ENCODE results near the gene RBKS.

Gene RBKS

GRCh38 chr2:27811768-27812167 lies 78.4 kb downstream of the RBKS start:
- H3K36me3 ChIP-seq (ENCODE audit: control insufficient read depth, insufficient read depth, low read length): no peaks in the 10 kb centered on the region
- WGBS, 2 experiments (ENCODE audit: insufficient coverage in 2 of 2): 86% methylated on average over 1 of the region's 1 CpG; no CpG with 5 or more reads in 1 of the 2 experiments
- no peak overlapping the region for H3K4me3 ChIP-seq (ENCODE audit: extremely low read depth, insufficient read depth, low read length, poor library complexity, severe bottlenecking)
- H3K4me1 ChIP-seq (ENCODE audit: control insufficient read depth, insufficient read depth, low read length, poor library complexity, severe bottlenecking): no peaks in the 10 kb centered on the region
- no peak overlapping the region for H3K27ac ChIP-seq (ENCODE audit: low read depth, low read length, severe bottlenecking)
- no peaks in the 10 kb centered on the region for H3K9me3 ChIP-seq (ENCODE audit: control insufficient read depth, low read length)

DNA sequence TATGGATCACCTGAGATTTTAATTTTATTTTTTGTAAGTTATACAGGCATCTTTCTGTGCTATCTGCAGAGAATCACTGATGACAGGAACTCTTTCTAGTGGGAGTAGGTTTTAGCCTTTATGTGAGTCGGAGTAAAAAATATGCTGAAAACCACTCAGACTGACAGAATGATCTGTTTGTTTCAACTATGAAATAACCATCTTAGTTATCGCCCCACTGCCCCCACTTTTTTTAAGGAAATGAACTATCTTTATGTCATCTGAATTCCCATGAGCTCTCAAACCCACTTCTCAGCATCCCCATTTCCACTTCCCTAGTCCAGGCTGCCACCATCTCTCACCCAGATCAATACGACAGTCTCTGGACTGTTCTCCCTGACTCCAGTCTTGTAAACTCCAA lies 79.7 kb downstream of the RBKS start:
- no peaks in the 10 kb centered on the region for H3K36me3 ChIP-seq (ENCODE audit: control insufficient read depth, insufficient read depth, low read length)
- no peak overlapping the region for H3K4me3 ChIP-seq (ENCODE audit: extremely low read depth, insufficient read depth, low read length, poor library complexity, severe bottlenecking)
- 75 to 90% methylated on average over 1 to 2 of the region's 3 CpGs for WGBS, 2 experiments (ENCODE audit: insufficient coverage in 2 of 2)
- H3K9me3 ChIP-seq (ENCODE audit: control insufficient read depth, low read length): no peaks in the 10 kb centered on the region
- H3K4me1 ChIP-seq (ENCODE audit: control insufficient read depth, insufficient read depth, low read length, poor library complexity, severe bottlenecking): no peaks in the 10 kb centered on the region
- H3K27ac ChIP-seq (ENCODE audit: low read depth, low read length, severe bottlenecking): no peak overlapping the region

GRCh38 chr2:27809761-27810241 lies 80.4 kb downstream of the RBKS start:
- no peak overlapping the region for H3K4me3 ChIP-seq (ENCODE audit: extremely low read depth, insufficient read depth, low read length, poor library complexity, severe bottlenecking)
- H3K4me1 ChIP-seq (ENCODE audit: control insufficient read depth, insufficient read depth, low read length, poor library complexity, severe bottlenecking): no peaks in the 10 kb centered on the region
- no peaks in the 10 kb centered on the region for H3K36me3 ChIP-seq (ENCODE audit: control insufficient read depth, insufficient read depth, low read length)
- H3K9me3 ChIP-seq (ENCODE audit: control insufficient read depth, low read length): no peaks in the 10 kb centered on the region
- H3K27ac ChIP-seq (ENCODE audit: low read depth, low read length, severe bottlenecking): no peak overlapping the region
- WGBS, 2 experiments (ENCODE audit: insufficient coverage in 2 of 2): 80% methylated on average over 3 of the region's 3 CpGs; no CpG with 5 or more reads in 1 of the 2 experiments

DNA sequence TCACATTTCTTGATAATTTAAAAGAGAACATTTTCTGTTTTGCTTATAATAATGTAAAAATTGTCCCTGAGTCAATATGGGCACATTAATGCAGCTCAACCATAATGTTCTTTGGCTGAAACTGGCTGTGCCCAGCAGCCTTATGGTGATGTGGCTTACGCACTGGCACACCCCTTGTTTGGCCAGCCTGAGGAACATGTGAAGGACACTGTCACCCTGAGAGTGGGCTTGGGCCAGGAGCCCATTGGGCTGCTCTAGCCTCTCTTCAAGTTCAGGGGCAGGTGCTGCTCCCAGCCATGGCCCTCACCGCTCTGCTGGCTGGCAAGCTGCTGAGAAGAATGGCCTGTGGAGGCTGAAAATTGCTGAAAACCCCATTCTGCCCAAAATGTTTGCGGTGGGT lies 81.2 kb downstream of the RBKS start:
- H3K9me3 ChIP-seq (ENCODE audit: control insufficient read depth, low read length): no peaks in the 10 kb centered on the region
- no peak overlapping the region for H3K27ac ChIP-seq (ENCODE audit: low read depth, low read length, severe bottlenecking)
- WGBS, 2 experiments (ENCODE audit: insufficient coverage in 2 of 2): 92 to 100% methylated on average over 1 of the region's 3 CpGs

DNA sequence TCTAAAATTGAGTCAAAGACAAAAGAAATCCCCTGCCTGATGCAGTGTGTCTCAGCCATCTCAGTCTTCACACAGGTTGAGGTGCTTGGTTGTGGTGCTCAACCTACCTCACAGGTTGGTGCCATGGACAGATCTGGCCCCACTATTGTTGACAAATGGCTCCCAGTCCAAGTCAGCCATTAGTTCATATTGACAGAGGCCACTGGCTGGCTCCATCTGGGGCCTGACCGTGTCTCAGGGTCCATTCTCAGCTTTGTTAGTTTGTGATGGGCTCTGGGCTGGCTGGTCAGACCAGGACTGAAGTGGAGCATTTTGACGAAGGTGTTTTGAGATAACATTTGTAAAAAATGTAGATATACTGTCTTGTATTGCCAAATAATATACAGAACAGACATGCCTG lies 81.8 kb downstream of the RBKS start:
- peaks cover 3% of the 10 kb centered on the region for H3K4me1 ChIP-seq (ENCODE audit: control insufficient read depth, insufficient read depth, low read length, poor library complexity, severe bottlenecking)
- no peak overlapping the region for H3K27ac ChIP-seq (ENCODE audit: low read depth, low read length, severe bottlenecking)
- H3K4me3 ChIP-seq (ENCODE audit: extremely low read depth, insufficient read depth, low read length, poor library complexity, severe bottlenecking): no peak overlapping the region
- WGBS, 2 experiments (ENCODE audit: insufficient coverage in 2 of 2): 75% methylated on average over 1 of the region's 2 CpGs; no CpG with 5 or more reads in 1 of the 2 experiments
- H3K36me3 ChIP-seq (ENCODE audit: control insufficient read depth, insufficient read depth, low read length): no peaks in the 10 kb centered on the region
- H3K9me3 ChIP-seq (ENCODE audit: control insufficient read depth, low read length): no peaks in the 10 kb centered on the region

More for the DNA sequence above, 81.2 kb downstream of the RBKS start:
- H3K4me3 ChIP-seq (ENCODE audit: extremely low read depth, insufficient read depth, low read length, poor library complexity, severe bottlenecking): no peak overlapping the region
- peaks cover 3% of the 10 kb centered on the region for H3K4me1 ChIP-seq (ENCODE audit: control insufficient read depth, insufficient read depth, low read length, poor library complexity, severe bottlenecking)
- no peaks in the 10 kb centered on the region for H3K36me3 ChIP-seq (ENCODE audit: control insufficient read depth, insufficient read depth, low read length)

- Histone ChIP-seq H3K4me1 (ENCODE audit: control insufficient read depth, insufficient read depth, low read length, poor library complexity, severe bottlenecking) (peaks cover 3% of the 10 kb centered on the region), H3K27ac (ENCODE audit: low read depth, low read length, severe bottlenecking) (no peak overlapping the region), H3K36me3 (ENCODE audit: control insufficient read depth, insufficient read depth, low read length) (no peaks in the 10 kb centered on the region), H3K9me3 (ENCODE audit: control insufficient read depth, low read length) (no peaks in the 10 kb centered on the region), H3K4me3 (ENCODE audit: extremely low read depth, insufficient read depth, low read length, poor library complexity, severe bottlenecking) (no peak overlapping the region)
- 59 to 76% methylated on average over 2 to 3 of the region's 4 CpGs for WGBS, 2 experiments (ENCODE audit: insufficient coverage in 2 of 2)
Measured at GRCh38 chr2:27807476-27807875, 82.7 kb downstream of the RBKS start.

GRCh38 chr2:27806311-27807059 lies 83.7 kb downstream of the RBKS start:
- Histone ChIP-seq H3K27ac (ENCODE audit: low read depth, low read length, severe bottlenecking) (no peak overlapping the region), H3K4me1 (ENCODE audit: control insufficient read depth, insufficient read depth, low read length, poor library complexity, severe bottlenecking) (peaks cover 3% of the 10 kb centered on the region), H3K9me3 (ENCODE audit: control insufficient read depth, low read length) (no peaks in the 10 kb centered on the region), H3K36me3 (ENCODE audit: control insufficient read depth, insufficient read depth, low read length) (no peaks in the 10 kb centered on the region), H3K4me3 (ENCODE audit: extremely low read depth, insufficient read depth, low read length, poor library complexity, severe bottlenecking) (no peak overlapping the region)
- 82 to 100% methylated on average over 3 to 5 of the region's 5 CpGs for WGBS, 2 experiments (ENCODE audit: insufficient coverage in 2 of 2)

DNA sequence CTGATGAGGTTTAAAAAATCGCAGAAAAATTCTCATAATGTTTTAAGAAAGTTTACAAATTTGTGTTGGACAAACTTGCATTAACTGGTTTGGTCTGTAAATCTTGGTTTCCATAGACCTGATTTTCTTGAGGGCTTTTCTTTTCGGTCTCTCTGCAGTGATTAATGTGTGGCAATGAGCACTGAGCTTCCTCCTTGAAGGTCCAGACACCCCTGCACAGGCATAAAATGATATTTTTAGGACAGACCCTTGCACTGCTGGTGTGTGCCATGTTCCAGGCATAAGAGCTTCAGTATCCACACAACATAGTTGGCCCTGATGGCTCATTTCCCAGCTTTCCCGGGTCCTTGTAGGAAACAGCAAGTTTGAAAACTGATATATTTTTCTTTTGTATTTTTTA lies 85.0 kb downstream of the RBKS start:
- H3K4me1 ChIP-seq (ENCODE audit: control insufficient read depth, insufficient read depth, low read length, poor library complexity, severe bottlenecking): peaks cover 9% of the 10 kb centered on the region
- WGBS, 2 experiments (ENCODE audit: insufficient coverage in 2 of 2): 64 to 80% methylated on average over 1 to 2 of the region's 3 CpGs
- H3K36me3 ChIP-seq (ENCODE audit: control insufficient read depth, insufficient read depth, low read length): no peaks in the 10 kb centered on the region
- no peak overlapping the region for H3K27ac ChIP-seq (ENCODE audit: low read depth, low read length, severe bottlenecking)
- no peak overlapping the region for H3K4me3 ChIP-seq (ENCODE audit: extremely low read depth, insufficient read depth, low read length, poor library complexity, severe bottlenecking)
- H3K9me3 ChIP-seq (ENCODE audit: control insufficient read depth, low read length): no peaks in the 10 kb centered on the region

DNA sequence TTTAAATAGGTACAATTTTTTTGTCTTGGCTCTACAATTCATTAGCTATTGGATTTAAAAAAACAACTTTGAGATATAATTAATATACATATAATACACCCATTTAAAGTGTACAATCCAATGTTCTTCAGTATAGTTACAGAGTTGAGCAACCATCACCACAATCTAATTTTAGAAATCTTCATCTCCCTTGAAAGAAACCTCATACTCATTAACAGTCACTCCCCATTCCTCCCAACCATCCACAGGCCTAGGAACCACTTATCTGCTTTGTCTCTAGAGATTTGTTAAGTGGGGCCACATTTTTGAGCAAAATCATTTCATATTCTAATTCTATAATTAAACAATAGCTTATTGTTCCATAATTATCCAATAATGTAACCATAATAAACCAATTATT lies 86.0 kb downstream of the RBKS start:
- Histone ChIP-seq H3K36me3 (ENCODE audit: control insufficient read depth, insufficient read depth, low read length) (no peaks in the 10 kb centered on the region), H3K4me3 (ENCODE audit: extremely low read depth, insufficient read depth, low read length, poor library complexity, severe bottlenecking) (no peak overlapping the region), H3K27ac (ENCODE audit: low read depth, low read length, severe bottlenecking) (no peak overlapping the region), H3K9me3 (ENCODE audit: control insufficient read depth, low read length) (no peaks in the 10 kb centered on the region), H3K4me1 (ENCODE audit: control insufficient read depth, insufficient read depth, low read length, poor library complexity, severe bottlenecking) (peaks cover 17% of the 10 kb centered on the region)

GRCh38 chr2:27803046-27803445 lies 87.1 kb downstream of the RBKS start:
- no peak overlapping the region for H3K4me3 ChIP-seq (ENCODE audit: extremely low read depth, insufficient read depth, low read length, poor library complexity, severe bottlenecking)
- WGBS, 2 experiments (ENCODE audit: insufficient coverage in 2 of 2): 90 to 100% methylated on average over 1 of the region's 2 CpGs
- H3K36me3 ChIP-seq (ENCODE audit: control insufficient read depth, insufficient read depth, low read length): no peaks in the 10 kb centered on the region
- peaks cover 26% of the 10 kb centered on the region for H3K4me1 ChIP-seq (ENCODE audit: control insufficient read depth, insufficient read depth, low read length, poor library complexity, severe bottlenecking)
- H3K27ac ChIP-seq (ENCODE audit: low read depth, low read length, severe bottlenecking): no peak overlapping the region
- no peaks in the 10 kb centered on the region for H3K9me3 ChIP-seq (ENCODE audit: control insufficient read depth, low read length)

DNA sequence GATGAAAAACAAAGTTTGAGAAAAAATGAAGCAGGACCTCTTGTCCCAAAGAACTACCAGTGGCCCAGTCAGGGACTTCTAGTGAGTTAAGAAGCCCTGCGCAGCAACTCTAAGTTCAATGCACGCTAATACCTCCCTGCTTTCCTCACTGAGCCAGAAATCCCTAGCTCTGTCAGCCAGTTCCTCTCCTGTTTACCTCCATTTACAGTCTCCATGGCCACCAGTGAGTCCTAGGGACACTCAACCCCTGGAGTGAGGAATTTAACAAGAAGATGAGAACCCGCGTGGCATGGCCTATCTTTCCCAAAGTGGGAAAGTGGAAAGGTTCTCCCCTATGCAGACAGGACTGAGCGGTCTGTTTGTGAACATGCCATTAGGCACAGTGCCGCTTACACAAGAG lies 87.6 kb downstream of the RBKS start:
- no peaks in the 10 kb centered on the region for H3K36me3 ChIP-seq (ENCODE audit: control insufficient read depth, insufficient read depth, low read length)
- no peak overlapping the region for H3K27ac ChIP-seq (ENCODE audit: low read depth, low read length, severe bottlenecking)
- peaks cover 30% of the 10 kb centered on the region for H3K4me1 ChIP-seq (ENCODE audit: control insufficient read depth, insufficient read depth, low read length, poor library complexity, severe bottlenecking)
- WGBS, 2 experiments (ENCODE audit: insufficient coverage in 2 of 2): 93 to 96% methylated on average over 4 to 5 of the region's 6 CpGs
- no peaks in the 10 kb centered on the region for H3K9me3 ChIP-seq (ENCODE audit: control insufficient read depth, low read length)
- no peak overlapping the region for H3K4me3 ChIP-seq (ENCODE audit: extremely low read depth, insufficient read depth, low read length, poor library complexity, severe bottlenecking)

All from mesodermal cell (in vitro differentiated cells).